Tongue (tissue), 2 donors: ENCODE data around the gene OBSCN. TPM values are rescaled to one million over a fixed set of nuclear protein-coding genes. Genes with fewer than 3 reads are reported as not detected.
"Not testable (repeated sequence)": the region's sequence is repeated elsewhere in the genome, so short reads cannot be mapped to it uniquely, and the experiment has no call there.

ENCODE experiments used
- DNase-seq: peaks from one replicate; pipeline ENCODE4 v3.0.0-alpha.2; 2015
- total RNA-seq: library from RNA; depleted of rRNA; stranded (reverse); fragments of >200 nt; gene quantifications from one replicate; pipeline ENCODE4 v1.2.3, GENCODE V29; 2014

OBSCN gene
- total RNA-seq, 1 donor from 2014 or later = 640 TPM

- no peak for DNase-seq
Measured at GRCh38 chr1:228263636-228264035, 55.8 kb downstream of the OBSCN start.

GRCh38 chr1:228264090-228264829, 56.4 kb downstream of the OBSCN start:
- DNase-seq = no peak

GRCh38 chr1:228265167-228265566, 57.3 kb downstream of the OBSCN start:
- no peak for DNase-seq

- DNase-seq = no peak
Measured at GRCh38 chr1:228267962-228268880, 60.4 kb downstream of the OBSCN start.

GRCh38 chr1:228268881-228269265, 61.0 kb downstream of the OBSCN start:
- DNase-seq = no peak

GRCh38 chr1:228269431-228269830, 61.6 kb downstream of the OBSCN start:
- not testable (repeated sequence) for DNase-seq

- DNase-seq = no peak
Measured at GRCh38 chr1:228270032-228270431, 62.2 kb downstream of the OBSCN start.

GRCh38 chr1:228271701-228272251, 63.9 kb downstream of the OBSCN start:
- DNase-seq = no peak

- no peak for DNase-seq
Measured at GRCh38 chr1:228272331-228272791, 64.5 kb downstream of the OBSCN start.

GRCh38 chr1:228272831-228273571, 65.2 kb downstream of the OBSCN start:
- DNase-seq = no peak

- no peak for DNase-seq
Measured at GRCh38 chr1:228273720-228274451, 66.0 kb downstream of the OBSCN start.

GRCh38 chr1:228274452-228275178, 66.8 kb downstream of the OBSCN start:
- no peak for DNase-seq

- no peak for DNase-seq
Measured at GRCh38 chr1:228275179-228275429, 67.3 kb downstream of the OBSCN start.

GRCh38 chr1:228275430-228276173, 67.8 kb downstream of the OBSCN start:
- DNase-seq = peak; percentile 95

- peak; percentile 44 for DNase-seq
Measured at GRCh38 chr1:228276174-228276831, 68.5 kb downstream of the OBSCN start.

GRCh38 chr1:228276901-228277490, 69.2 kb downstream of the OBSCN start:
- no peak for DNase-seq

GRCh38 chr1:228277491-228278431, 69.9 kb downstream of the OBSCN start:
- no peak for DNase-seq

GRCh38 chr1:228278432-228278941, 70.6 kb downstream of the OBSCN start:
- no peak for DNase-seq
